OCI-LY3 (cell line): ENCODE measurements around the gene NAA60.

Source experiments
- CTCF ChIP-seq: fragments of 200-600, 300-600 bp; sonication (generic); IDR thresholded peaks from 2 replicates; pipeline ENCODE4 v1.5.1; 2014; ENCODE audit warnings: antibody characterized with exemption, low read length, low read depth
- EZH2phosphoT487 ChIP-seq: fragments of 200-600 bp; shearing (Covaris generic); IDR thresholded peaks from 2 replicates; pipeline ENCODE4 v1.6.1; 2018; ENCODE audit warnings: antibody characterized with exemption, mixed run types, low read depth

GRCh38 chr16:3508736-3509135, 65.3 kb downstream of the NAA60 start:
- no peak for TF ChIP-seq CTCF
- no peak for TF ChIP-seq EZH2phosphoT487
